ENCODE results near the gene HLA-DMA.

GRCh38 chr6:32908897-32909296, 44.0 kb downstream of the HLA-DMA start:
- TF ChIP-seq EZH2 (IDR thresholded peaks at IDR 0.05; ENCODE audit: insufficient read depth, low read length) (no peak), CTCF (IDR thresholded peaks at IDR 0.05; ENCODE audit: insufficient read depth, low read depth, low read length) (no peak)

All from astrocyte (in vitro differentiated cells and primary cell).